AG09319 (cell line): ENCODE measurements around the gene RNF38.

Source experiments
- DNase-seq: peaks from one replicate; pipeline ENCODE4 v3.0.0-alpha.2; 2010; ENCODE audit warnings: low read depth; ENCODE audit errors: extremely low read depth
- CTCF ChIP-seq: IDR thresholded peaks from 2 replicates; pipeline ENCODE4 v1.5.1; 2011; ENCODE audit warnings: low read depth, mild to moderate bottlenecking, inconsistent platforms, low read length, moderate library complexity

RNF38 gene

GRCh38 chr9:36345103-36345846 lies 54.8 kb downstream of the RNF38 start:
- DNase-seq: no peak
- no peak for TF ChIP-seq CTCF

- DNase-seq: no peak
- no peak for TF ChIP-seq CTCF
Measured at GRCh38 chr9:36341936-36342577, 58.0 kb downstream of the RNF38 start.

- no peak for TF ChIP-seq CTCF
- DNase-seq: no peak
Measured at GRCh38 chr9:36337865-36338264, 62.2 kb downstream of the RNF38 start.

- no peak for DNase-seq
- no peak for TF ChIP-seq CTCF
Measured at GRCh38 chr9:36337002-36337401, 63.1 kb downstream of the RNF38 start.

GRCh38 chr9:36336131-36336907 lies 63.8 kb downstream of the RNF38 start:
- DNase-seq: no peak
- no peak for TF ChIP-seq CTCF

GRCh38 chr9:36332006-36332405 lies 68.1 kb downstream of the RNF38 start:
- TF ChIP-seq CTCF: no peak
- no peak for DNase-seq

- TF ChIP-seq CTCF: peak; percentile 73
Measured at GRCh38 chr9:36328798-36329411, 71.2 kb downstream of the RNF38 start.

More at GRCh38 chr9:36328798-36329411, 71.2 kb downstream of the RNF38 start:
- DNase-seq: peak; percentile 35
